HG02623 (cell line): ENCODE results near the gene WDR7.
"Not testable (repeated sequence)": the region's sequence is repeated elsewhere in the genome, so short reads cannot be mapped to it uniquely, and the experiment has no call there.

ENCODE experiments used
- ATAC-seq: cut with Tn5 transposase; IDR thresholded peaks from one replicate; pipeline ENCODE4 v1.9.1; 2021; ENCODE audit warnings: moderate library complexity; ENCODE audit not compliant: unreplicated experiment

The WDR7 gene

DNA sequence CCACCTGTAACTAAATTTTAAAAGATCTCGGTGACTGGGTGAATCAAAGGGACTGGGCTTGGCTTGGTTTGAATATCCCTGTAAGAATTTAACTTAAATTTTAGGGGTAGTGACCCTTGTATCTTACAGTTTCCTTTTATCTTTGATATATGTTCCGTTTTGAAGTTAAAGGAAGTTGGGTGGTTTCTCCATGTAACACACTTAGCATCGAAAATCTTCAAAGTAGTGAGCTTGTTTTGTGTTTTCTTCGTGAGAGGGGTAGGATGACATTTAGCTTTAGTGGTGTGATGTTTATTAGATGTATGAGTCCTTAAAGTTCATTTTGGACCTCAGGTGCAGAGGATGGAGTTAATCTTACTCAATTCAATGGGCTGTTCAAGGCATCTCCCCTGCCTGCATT lies 1.6 kb downstream of the WDR7 start:
- no peak for ATAC-seq

- not testable (repeated sequence) for ATAC-seq
Measured at GRCh38 chr18:56654280-56654679, 3.1 kb downstream of the WDR7 start.

DNA sequence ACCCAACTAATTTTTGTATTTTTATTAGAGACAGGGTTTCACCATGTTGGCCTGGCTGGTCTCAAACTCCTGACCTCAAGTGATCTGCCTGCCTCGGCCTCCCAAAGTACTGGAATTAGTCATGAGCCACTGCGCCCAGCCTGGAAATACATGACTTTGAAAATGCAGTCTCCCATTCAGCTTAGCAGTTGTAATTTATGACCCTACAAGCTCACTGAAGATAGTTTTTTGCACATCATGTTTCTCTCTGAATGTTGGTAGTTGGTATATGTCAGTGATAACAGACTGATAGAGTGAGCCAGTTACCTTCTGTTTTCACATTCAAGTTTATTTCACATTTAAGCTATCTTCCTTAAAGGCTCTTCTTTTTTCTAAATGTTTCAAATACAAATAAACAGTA lies 7.1 kb downstream of the WDR7 start:
- ATAC-seq: no peak

DNA sequence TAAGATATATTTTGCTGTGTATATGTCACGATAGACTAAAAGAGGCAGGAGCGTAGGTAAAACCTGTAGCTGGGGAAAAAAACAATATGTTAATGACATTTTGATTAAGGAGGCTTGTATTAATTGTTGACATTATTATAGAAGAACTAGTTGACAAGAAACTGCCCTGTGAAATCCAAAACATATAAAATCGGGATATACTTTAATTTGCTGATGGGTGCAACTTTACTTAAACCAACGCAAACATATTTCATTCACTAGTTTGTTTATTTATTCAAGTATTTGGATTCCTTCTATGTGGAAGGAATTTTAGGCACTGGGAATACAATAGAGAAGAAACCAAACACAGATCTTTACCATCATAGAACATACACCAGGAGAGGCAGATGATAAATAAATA lies 8.0 kb downstream of the WDR7 start:
- ATAC-seq: no peak

DNA sequence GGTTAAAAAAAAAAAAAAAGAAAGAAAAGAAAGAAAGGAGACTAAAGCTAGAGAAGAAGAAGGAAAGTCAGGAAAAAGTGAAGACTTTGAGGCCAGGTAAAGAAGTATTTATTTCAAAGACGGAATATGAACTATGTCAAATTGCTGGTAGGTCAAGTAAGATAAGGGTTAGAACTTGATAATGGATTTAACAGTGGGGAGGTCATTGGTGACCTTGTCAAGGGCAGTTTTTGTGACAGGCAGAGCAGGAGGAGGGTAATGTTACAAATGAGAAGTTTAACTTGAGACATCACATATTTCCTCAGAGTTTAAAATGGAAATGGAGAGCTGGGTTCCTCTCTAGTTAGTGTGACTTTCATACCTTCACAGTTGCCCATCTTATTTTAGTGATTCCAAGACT lies 9.5 kb downstream of the WDR7 start:
- ATAC-seq: no peak

DNA sequence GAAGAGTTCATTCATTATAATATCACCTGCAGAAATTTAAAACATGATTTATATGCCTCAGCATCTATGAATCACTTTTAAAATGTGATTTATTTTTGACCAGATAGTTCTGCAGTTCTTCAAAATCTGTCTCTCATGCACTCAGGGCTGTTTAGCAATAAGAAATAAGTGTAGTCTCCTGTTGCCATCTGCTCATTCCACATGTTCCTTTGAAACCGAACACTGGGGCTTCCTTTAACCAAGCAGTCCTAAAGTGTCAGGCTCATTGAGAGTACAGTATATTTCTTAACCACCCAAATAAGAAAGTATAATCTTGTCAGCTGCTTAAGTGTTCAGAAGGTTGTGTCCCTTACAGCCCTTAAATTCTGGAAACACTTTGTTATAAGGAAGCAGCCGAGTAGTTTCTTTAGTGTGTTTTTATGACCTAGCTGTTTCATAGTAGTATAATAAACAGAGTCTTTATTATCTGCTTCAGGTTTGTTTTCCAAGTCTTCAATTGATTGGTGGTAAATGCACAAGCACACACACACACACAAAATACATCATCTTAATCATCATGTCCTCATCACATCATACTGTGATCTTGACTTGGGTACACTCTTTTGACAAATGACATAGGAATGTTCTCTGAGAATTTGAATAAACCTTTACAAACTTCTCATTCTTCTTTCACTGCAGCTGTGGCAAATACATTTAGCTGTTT lies 10.4 kb downstream of the WDR7 start:
- ATAC-seq: no peak

- no peak for ATAC-seq
Measured at GRCh38 chr18:56662063-56662408, 10.9 kb downstream of the WDR7 start.

DNA sequence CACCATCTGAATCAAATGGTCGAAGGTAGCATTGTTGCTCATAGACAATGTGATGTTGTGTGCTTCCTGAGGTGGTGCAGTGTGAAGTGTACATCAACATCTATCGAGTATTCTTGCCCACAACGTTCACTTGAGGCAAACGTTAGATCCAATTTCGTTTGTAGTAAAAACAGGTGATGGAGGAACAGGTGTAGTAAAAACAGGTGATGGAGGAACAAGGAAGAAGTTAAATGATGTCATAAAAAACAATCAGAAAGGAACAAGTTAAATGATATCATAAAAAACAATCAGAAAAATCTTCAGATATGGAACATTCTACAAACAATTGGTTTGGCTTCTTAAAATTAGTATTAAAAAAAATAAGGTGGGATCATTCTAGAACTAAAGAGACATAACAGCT lies 11.3 kb downstream of the WDR7 start:
- no peak for ATAC-seq

DNA sequence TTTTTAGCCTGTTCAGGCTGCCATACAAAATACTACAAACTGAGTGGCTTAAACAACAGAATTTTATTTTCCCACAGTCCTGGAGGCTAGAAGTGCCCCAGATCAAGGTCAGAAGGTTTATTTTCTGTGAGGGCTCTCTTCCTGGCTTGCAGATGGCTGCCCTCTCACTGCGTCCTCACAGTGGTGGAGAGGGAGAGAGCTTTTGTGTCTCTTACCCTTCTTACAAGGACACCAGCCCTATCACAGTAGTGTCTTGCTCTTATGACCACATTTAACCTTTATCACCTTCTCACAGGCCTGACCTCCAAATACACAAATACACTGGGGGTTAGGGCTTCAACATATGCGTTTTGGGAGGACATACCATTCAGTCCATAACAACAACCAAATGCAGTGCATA lies 11.7 kb downstream of the WDR7 start:
- ATAC-seq: no peak

GRCh38 chr18:56672391-56672790 lies 21.2 kb downstream of the WDR7 start:
- ATAC-seq: no peak

- no peak for ATAC-seq
Measured at GRCh38 chr18:56672981-56673380, 21.8 kb downstream of the WDR7 start.

DNA sequence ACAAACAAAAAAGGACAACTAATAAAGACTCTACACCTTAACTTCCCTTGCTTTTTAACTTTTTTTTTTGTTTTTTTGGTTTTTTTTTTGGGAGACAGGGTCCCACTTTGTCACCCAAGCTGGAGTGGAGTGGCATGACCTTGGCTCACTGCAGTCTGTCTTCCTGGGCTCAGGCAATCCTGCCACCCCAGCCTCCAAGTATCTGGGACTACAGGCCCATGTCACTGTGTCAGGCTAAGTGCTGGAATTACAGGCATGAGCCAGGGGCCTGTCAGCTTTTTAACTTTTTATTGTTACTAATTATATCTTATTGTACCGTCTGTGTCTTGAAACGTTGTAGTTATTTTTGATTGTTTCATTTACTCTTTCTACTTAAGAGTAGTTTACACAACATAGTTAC lies 25.5 kb downstream of the WDR7 start:
- no peak for ATAC-seq

- ATAC-seq: no peak
Measured at GRCh38 chr18:56678836-56679565, 27.8 kb downstream of the WDR7 start.

GRCh38 chr18:56684277-56684676 lies 33.1 kb downstream of the WDR7 start:
- no peak for ATAC-seq

GRCh38 chr18:56691530-56691929 lies 40.4 kb downstream of the WDR7 start:
- no peak for ATAC-seq

GRCh38 chr18:56696966-56697365 lies 45.8 kb downstream of the WDR7 start:
- no peak for ATAC-seq

- no peak for ATAC-seq
Measured at GRCh38 chr18:56702946-56703345, 51.8 kb downstream of the WDR7 start.

DNA sequence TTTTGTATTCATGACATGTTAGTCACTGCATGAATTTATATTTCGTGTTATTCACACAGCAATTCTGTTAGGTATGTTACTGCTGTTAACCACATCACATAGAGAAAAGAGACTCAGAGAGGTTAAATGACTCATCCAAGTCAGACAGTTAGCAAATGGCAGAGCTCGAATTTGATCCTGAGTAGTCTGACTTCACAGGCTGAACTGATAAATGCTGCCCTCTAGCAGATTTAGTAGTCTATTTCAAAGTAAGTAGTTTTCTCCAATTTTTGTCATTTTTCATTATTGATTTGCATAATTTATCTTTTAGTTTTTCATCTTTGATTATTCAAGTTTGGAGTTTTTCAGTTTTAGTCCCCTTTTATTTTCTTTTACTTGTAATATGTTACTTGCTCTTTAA lies 58.3 kb downstream of the WDR7 start:
- peak; percentile 98 for ATAC-seq

GRCh38 chr18:56711708-56712445 lies 60.7 kb downstream of the WDR7 start:
- ATAC-seq: no peak

DNA sequence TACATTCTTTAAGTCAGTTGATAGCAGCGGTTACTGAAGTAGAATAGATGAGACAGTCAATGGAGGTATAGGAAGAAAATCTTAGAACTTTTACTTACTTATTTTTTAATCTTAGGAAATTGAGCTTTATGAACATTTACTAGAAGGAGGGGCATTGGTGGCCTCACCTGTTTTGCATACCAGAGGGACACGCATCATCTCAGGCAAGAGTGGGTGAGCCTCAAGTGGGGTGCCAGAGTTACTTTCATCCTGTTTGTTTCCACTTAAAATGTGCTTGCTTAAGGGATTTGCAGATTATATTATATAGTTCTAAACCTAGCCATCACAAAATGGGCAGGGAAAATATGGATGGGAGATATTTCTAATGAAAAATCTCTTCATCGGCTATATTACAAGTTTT lies 61.6 kb downstream of the WDR7 start:
- no peak for ATAC-seq

- no peak for ATAC-seq
Measured at GRCh38 chr18:56715121-56715520, 64.0 kb downstream of the WDR7 start.

DNA sequence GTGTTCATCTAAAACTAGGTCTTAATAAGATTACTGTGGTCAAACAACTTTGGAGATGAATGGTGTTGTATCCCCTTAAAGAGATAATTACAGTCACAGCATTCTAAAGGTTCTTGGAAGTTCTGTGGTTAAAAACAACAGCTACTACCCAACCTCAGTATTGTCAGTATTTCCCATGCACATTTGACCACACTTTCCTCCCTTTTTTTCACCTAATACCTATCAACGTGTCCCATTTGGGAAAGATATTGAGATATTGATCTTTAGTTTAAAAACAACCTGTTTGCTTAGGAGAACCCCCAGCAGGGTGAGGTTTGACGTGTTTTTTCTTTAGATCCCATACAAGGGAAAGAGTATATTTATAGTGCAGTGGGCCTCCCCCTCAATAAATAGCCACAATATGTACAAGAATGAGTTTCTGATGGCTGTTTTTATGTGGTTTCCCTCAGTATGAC lies 65.6 kb downstream of the WDR7 start:
- no peak for ATAC-seq
